G401.6 (cell line): ENCODE results near the gene FBLN1.
A peak's percentile ranks its signal among the peaks of the same experiment; 100 is the strongest.

Experiments
- FAIRE-seq: peaks from 2 replicates; lab custom pipeline; 2012; peaks lifted over from hg19 to GRCh38; lab: Jason Lieb, UNC

FBLN1 gene

DNA sequence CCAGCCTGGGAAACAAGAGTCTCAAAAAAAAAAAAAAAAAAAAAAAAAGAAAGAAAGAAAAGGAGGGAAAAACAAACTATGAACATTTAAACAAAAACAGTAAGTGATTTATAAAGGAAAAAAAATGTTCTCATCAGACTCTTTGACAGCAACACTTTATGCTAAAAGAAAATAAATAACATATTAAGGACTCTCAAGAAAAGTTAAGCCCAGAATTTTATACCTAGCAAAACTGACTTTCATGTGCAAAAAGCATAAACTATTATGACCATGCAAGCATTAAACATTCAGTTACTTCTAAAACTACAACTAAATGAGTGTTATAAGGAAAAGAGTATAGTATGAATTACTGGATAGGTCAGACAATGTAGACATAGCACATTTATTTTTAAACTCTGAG lies 68.4 kb downstream of the FBLN1 start:
- peak; percentile 50 for FAIRE-seq

DNA sequence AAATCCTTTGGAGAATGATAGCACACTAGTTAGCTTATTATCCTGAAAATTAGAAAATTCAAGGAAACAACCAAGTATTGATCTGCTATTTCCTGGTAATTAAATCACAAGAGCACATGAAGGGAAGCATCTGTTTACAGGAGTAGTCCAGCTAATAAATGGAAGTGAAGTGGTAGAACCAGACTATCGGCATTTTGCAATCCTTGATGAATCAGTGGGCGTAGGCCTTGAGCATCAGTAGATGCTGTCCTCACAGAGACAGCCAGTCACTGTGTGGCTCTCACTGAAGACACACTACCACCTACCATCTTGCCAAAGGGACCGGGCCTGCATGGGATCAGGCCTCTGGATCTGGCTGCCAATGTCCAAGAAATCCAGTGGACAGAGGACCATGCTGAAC lies 69.8 kb downstream of the FBLN1 start:
- no peak for FAIRE-seq

DNA sequence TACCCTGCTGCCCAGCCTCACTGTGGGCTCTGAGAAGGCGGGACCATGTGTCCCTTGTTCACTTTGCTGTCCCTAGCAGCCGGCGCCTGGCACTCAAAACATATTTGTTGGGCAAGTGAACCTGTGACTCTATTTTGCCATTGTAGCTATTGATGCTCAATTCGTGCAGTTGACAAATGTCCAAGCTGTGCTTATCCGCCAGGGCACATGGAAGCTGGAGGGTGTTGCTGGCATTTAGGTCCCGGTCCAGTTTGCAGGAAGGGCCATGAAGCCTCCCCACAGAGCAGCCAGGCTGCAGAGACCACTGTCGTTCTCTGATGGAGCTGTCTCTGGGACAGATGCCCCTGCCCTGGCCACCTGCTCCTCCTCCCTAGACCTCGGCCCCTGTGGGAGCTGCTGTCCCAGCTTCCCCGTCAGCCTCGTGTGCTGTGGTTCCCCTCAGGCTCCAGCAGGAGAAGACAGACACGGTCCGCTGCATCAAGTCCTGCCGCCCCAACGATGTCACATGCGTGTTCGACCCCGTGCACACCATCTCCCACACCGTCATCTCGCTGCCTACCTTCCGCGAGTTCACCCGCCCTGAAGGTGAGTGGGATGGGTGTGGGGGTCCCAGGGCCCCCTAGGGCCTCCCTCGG lies 71.5 kb downstream of the FBLN1 start:
- no peak for FAIRE-seq

- FAIRE-seq = no peak
These were observed 72.5 kb downstream of the FBLN1 start for GRCh38 chr22:45575173-45575572.

DNA sequence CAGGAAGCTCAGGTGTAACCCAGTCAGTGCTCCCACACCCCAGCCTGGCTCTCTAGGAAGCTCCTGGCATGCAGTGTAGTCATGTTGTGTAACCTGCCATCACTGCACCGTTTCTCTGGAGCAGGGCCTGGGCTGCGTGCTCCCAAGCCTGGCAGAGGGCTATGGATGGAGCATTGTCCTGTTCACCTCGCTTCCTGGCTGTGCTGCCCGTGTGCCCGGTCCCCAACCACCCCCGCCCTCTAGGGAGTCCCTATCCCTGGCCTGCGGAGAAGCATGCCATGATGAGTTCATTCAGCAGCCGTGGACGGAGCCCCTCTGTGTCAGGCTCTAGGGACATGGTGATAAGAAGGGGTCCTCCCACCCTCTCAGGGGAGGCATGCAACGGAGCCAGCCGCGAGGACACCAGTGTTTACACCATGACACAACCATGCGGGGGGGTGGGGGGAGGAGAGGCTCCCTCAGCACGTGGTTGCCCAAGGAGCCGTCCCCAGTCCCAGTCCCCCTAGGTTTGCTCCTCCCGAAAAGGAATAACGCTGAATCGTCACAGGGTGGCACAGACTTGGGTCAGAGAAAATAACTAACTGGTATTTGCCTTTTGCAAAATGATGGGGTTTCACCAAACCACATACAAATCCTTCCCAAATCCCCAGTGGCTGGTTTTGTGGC lies 73.1 kb downstream of the FBLN1 start:
- no peak for FAIRE-seq

GRCh38 chr22:45576273-45576625 lies 73.6 kb downstream of the FBLN1 start:
- no peak for FAIRE-seq

- FAIRE-seq = no peak
These were observed 74.2 kb downstream of the FBLN1 start for GRCh38 chr22:45576730-45577464.

- FAIRE-seq = peak; percentile 47
These were observed 75.3 kb downstream of the FBLN1 start for GRCh38 chr22:45577746-45578523.

DNA sequence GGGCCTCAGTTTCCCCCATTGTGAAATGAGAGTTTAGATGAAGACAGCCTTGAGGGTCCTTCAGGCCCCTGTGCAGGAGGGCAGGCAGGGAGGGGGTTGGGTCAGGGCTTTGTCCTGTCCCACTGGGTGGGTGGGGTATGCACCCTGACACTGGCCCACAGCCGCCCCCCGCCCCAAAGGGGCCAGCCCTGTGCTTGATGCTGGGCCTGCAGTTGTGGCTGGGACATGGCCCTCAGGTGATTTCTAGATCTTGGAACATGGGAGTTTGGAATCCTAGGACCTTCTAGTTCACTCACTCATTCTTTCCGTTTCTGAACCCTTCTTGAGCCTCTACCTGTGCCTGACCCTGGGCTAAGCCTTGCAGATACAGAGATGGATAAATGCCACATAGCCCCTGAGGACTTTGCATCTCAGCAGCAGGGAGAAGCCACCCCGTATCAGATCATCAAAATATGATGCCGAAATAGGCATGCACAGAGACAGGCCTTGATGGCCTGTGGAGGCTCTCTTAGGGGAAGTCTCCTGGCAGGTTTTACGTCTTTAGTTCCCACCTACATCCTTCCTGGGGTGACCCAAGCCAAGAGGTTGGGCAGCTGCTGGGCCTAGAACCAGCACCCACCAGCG lies 76.0 kb downstream of the FBLN1 start:
- FAIRE-seq = no peak

DNA sequence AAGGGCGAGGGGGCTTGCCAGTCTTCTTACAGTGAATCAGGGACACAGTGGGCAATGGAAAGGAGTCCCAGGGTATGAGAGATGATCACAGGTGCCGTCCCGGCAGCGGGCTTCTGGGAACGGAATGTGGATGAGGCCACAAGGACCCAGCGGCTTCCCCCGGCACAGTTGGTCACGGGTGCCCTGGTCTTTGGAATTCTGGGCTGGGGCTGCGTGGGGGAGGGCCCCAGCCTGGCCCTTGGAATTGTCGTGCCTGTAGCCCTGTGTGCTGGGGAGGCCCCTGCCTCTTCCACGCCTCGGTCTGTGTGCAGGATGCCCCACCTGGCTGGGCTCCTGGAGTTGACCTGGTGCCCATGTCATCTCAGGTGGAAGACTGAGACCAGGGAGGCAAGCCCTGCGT lies 76.6 kb downstream of the FBLN1 start:
- FAIRE-seq = no peak

DNA sequence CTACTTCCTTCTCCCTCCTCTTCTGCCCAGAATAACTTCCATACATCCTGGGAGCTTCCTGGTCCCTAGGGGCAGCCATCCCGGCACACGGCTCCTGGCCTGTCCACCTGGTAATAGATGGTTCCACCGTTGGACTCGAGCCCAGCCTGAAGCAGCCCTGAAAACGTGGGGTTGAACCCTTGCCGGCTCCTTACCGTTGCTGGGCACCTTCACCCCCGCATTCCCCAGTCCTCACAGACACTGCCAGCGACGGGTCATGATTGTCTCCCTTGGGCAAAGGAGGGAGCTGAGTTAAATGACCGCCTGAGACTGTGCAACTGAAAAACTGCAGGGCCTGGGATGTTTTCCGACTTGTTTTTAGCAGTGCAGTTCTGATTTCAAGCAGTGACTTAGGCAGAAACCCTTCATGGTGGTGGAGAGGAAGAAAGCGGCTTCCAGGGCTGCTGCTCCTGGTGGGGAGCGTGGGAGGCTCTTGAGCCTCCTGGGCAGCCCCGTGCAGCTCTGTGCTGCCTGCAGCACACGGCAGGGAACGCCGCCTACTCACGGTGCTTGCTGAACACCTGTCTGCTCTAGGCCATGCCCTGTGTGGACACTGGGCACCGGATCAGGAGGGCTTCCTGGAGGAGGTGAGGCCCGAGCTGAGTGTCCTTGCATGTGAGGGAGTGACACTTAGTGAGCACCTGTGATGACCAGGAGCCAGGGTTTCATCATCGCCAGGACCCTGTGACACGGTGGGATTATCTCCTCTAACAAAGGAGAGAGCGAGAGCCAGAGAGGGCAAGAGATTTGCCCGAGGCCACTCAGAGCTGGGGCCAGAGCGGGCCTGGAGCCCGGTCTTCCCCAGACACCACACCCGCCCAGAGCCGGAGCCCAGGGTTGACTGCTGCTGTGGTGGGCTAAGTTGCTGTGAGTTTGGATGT lies 77.4 kb downstream of the FBLN1 start:
- FAIRE-seq = no peak

- no peak for FAIRE-seq
These were observed 78.2 kb downstream of the FBLN1 start for GRCh38 chr22:45580726-45581381.

DNA sequence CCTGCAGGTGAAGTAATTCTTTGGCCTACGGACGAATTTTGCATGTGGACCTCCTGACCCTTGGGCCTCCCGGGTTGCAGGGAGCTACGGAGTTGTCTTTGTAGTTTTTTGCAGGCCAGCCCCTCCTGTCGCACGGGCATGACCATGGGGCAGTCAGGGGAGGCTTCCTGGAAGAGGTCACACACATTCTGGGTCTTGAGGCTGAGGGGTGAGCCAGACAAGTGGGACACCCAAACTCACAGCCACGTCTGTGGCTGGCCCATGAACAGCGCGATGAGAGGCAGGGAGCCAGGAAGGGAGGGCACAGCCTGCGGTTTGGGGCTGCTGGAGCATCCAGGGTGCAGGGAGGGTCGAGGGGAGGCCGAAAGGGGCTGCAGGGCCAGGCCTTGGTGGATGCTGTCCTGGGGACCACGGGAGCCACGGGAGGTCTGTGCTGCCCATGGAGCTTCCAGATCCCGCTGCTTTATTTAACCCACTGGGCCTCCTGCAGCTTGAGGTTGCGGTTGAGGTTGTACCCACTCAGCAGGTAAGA lies 78.9 kb downstream of the FBLN1 start:
- FAIRE-seq = no peak

- FAIRE-seq = no peak
These were observed 79.7 kb downstream of the FBLN1 start for GRCh38 chr22:45582236-45582954.

DNA sequence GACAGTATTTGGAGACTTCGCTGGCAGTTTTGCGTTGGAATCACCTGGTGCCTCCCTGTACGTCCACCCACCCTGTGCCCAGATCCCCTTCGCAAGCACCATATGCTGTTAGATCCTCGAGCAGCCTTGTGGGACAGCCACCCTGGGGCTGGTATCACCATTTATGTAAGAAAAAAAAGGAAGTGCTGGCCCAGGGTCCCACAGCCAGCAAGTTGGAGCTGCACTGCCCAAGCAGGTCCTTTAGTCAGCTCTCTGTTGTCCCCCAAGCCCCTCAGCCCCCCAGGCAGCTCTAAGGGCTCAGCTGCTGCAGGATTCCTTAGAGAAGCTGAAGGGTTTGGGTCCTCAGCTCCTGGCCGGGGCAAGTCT lies 80.3 kb downstream of the FBLN1 start:
- no peak for FAIRE-seq

DNA sequence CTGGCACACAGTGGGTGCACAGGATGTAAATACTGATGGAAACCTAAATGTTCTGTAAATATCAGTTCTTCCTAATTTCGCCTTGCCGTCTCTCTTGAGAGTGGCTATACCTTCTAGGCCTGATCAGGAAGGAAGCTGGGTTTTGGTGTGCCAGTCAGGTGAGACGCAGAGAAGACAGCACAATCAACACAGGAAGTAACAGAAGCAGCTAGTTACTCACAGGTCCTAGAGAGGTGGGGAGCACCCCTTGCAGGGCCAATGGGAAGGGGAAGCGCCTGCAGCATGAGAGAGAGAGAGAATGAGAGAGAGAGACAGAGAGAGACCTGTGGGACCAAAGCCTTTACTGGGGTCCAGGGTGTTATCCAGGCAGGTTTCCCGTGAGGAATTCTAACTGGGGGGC lies 80.8 kb downstream of the FBLN1 start:
- FAIRE-seq = no peak

DNA sequence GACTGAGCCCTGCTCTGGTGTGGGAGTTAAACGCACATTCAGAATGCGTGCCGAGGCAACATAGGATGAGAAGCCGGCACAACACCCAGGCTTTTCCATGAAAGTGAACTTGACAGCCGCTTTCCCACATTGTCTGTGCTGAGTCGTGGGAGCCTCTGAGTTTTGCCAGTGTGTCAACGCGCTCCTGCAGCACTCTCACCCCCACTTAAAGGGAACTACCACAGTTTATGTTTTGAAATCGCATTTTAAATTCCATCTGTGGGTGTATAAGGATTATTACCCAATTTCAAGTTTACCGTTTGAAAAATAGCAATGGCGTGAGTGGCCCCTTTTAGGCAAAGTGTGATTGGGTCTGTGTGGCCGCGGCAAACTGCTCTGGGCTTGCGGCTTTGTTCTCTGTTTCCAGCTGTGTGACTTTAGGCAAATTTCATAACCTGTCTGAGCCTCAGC lies 81.5 kb downstream of the FBLN1 start:
- no peak for FAIRE-seq

DNA sequence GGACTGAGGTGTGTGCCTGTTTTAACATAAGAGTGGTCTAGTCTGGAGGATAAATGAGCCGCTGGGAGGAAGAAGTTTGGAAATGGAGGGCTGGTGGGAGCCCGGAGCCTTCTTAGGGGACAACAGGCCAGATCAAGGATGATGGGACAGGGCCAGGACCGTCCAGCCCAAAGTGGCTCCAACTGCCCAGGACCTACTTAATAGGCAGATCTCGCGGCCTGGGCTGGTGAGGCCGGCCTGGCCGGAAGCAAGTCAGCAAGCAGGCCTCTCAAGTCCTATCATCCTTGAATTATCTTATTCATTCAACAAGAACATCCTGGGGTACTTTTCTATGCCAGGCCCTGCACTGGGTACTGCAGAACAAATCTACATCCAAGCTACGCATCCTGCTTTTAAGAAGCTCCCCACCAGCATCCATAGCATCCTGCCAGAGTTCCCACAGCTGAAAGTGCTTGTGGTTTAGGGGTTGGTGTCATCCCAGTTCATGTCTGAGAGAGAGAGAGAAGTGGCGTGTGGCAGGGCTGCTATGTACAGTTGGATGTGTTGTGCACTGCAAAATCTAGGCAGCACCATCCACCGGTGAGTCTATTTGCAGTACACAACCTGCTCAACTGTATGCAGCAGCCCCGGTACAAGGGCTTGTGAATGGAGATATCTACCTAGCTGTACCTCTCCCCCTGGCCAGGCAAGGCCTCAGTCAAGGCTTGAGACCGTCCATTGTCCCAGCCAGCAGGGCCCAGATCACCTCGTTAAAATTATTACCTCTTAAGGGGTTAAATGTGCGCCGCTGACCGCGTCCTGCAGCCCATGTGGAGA lies 82.1 kb downstream of the FBLN1 start:
- no peak for FAIRE-seq

DNA sequence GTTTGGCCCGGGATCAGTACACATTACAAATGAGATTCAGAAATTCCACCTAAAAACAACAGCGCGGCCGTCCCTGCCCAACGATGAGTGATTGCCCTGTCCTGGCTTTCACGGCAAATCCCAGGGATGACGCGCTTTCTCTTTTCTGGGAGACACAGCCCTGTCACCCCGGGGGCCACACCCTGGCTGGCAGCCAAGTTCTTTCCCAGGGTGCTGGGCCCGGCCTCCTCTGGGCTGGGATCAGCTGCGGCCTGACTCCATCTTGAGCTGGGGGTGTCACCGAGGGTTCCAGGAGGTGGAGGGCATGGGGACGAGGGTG lies 82.7 kb downstream of the FBLN1 start:
- FAIRE-seq = no peak
